Mammary microvascular endothelial cell (primary cell): ENCODE data around the gene MAU2. TPM values are rescaled to one million over a fixed set of nuclear protein-coding genes. Genes with fewer than 3 reads are reported as not detected.

Experiments
- total RNA-seq: library from RNA; depleted of rRNA; stranded (reverse); fragments of >200 nt; gene quantifications from 2 replicates; pipeline ENCODE4 v1.2.3, GENCODE V29; 2015

Gene MAU2, protein sequence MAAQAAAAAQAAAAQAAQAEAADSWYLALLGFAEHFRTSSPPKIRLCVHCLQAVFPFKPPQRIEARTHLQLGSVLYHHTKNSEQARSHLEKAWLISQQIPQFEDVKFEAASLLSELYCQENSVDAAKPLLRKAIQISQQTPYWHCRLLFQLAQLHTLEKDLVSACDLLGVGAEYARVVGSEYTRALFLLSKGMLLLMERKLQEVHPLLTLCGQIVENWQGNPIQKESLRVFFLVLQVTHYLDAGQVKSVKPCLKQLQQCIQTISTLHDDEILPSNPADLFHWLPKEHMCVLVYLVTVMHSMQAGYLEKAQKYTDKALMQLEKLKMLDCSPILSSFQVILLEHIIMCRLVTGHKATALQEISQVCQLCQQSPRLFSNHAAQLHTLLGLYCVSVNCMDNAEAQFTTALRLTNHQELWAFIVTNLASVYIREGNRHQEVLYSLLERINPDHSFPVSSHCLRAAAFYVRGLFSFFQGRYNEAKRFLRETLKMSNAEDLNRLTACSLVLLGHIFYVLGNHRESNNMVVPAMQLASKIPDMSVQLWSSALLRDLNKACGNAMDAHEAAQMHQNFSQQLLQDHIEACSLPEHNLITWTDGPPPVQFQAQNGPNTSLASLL
- total RNA-seq = 22.1 and 22.7 TPM in 2 replicates

GRCh38 chr19:19320361-19321140 lies at the start of gene MAU2, which contains the start of gene SUGP1:
Gene MAU2, plus strand, starts transcription at chr19:19320829. Its CDS starts 31 bp downstream, at chr19:19320860.
Gene SUGP1, minus strand, starts transcription at chr19:19320509. Its CDS starts 13 bp downstream, at chr19:19320496.

DNA sequence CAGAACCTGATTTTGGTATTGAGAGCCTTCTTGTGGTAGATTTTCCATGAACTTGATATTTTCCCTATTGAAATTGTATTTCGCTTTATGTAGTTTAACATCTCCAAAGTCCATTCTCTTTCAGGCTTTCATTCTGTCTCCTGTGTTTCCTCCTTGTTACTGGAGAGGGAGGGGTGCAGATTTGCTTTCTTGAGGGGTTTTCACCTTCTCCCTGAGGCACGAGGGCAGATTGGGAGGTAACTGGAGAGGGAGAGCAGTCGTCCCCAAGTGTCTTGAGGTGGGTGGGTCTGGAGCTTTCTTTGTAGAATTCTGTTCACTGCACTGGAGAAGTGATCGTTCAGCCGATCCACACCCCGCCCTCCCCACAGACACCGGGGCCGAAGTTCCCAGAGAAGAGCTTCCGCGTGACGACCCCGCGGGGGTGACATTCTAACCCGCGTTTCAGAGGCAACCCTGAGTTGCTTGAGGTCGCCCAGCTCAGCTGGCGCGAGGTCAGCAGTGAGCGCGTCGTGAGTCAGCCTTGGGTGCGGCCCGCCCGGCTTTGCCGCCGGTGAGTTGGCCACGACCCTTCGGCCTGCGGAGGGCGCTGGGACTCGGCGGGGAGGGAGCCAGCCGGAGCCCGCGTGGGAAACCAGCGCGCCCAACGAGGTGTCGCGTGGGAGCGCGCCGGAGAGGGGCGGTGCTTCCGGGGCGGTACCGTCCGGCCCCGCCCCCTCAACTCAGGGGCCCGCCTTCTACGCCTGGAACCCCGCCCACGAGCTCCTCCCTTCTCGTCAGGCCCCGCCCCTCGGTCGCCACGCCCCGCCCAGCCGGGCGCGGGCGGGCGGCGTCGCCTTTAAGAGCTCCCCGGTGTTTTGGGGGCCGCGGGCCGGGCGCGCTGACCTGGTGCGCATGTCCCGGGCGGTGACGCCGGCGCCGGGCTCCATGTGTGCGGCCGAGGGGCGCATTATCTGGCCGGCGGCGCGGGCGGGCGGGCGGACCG lies 84.5 kb downstream of the MAU2 start, which contains the start of gene GATAD2A:
Gene GATAD2A (plus strand): TSS at position 797 of the 982 bp plus-strand sequence. CDS start 59,671 bp downstream, outside the sequence.

Other genes with a start within 250 kb of the MAU2 start
- gene TMEM161A, start 182.4 kb upstream of the MAU2 start, total RNA-seq = 17.1 and 19.0 TPM in 2 replicates
- 0.07 and 0.10 TPM in 2 replicates for gene MEF2B, start 150.6 kb upstream of the MAU2 start, total RNA-seq
- gene BORCS8, start 128.7 kb upstream of the MAU2 start, total RNA-seq = 21.4 and 24.0 TPM in 2 replicates
- gene RFXANK, start 128.6 kb upstream of the MAU2 start, total RNA-seq = 63.0 and 86.1 TPM in 2 replicates
- 21.2 and 23.7 TPM in 2 replicates for gene NR2C2AP, start 117.4 kb upstream of the MAU2 start, total RNA-seq
- 0.07 TPM in 1 of 2 replicates, not detected in the other for gene NCAN, start 108.9 kb upstream of the MAU2 start, total RNA-seq
- gene TM6SF2, start 47.5 kb upstream of the MAU2 start, total RNA-seq = not detected in 2 replicates
- 19.6 and 31.8 TPM in 2 replicates for gene SUGP1, start 320 bp upstream of the MAU2 start, total RNA-seq
- gene GATAD2A, start 84.8 kb downstream of the MAU2 start, total RNA-seq = 95.4 and 97.3 TPM in 2 replicates
- gene TSSK6, start 194.7 kb downstream of the MAU2 start, total RNA-seq = 0.10 and 0.13 TPM in 2 replicates
- gene NDUFA13, start 195.4 kb downstream of the MAU2 start, total RNA-seq = 48.5 and 82.0 TPM in 2 replicates
- 0.05 and 0.07 TPM in 2 replicates for gene YJEFN3, start 208.1 kb downstream of the MAU2 start, total RNA-seq
- not detected in 2 replicates for gene CILP2, start 217.4 kb downstream of the MAU2 start, total RNA-seq